Effector memory CD8-positive, alpha-beta T cell (primary cell): ENCODE measurements around the gene DDX47.

Experiments
- ATAC-seq: fragments of 150-1000 bp; cut with Tn5 transposase; replicated peaks from 2 replicates; pipeline ENCODE4 v1.10.0; 2021; ENCODE audit warnings: mild to moderate bottlenecking, moderate library complexity
- DNase-seq, 3 experiments: peaks; one replicate each; pipeline ENCODE4 v3.0.0; 2021
- H3K27ac Mint-ChIP-seq, 2 donors: one replicate each; pipeline ENCODE4 v1.8.0; 2022; ENCODE audit warnings: mild to moderate bottlenecking in 2 of 2, mixed read lengths in 2 of 2, moderate library complexity in 2 of 2
- H3K27me3 Mint-ChIP-seq, 2 donors: one replicate each; pipeline ENCODE4 v1.8.0; 2022; ENCODE audit warnings: mixed read lengths in 2 of 2
- H3K36me3 Mint-ChIP-seq: one replicate; pipeline ENCODE4 v1.8.0; 2022; ENCODE audit warnings: mild to moderate bottlenecking, moderate library complexity, mixed read lengths; ENCODE audit not compliant: insufficient read depth
- H3K4me1 Mint-ChIP-seq, 2 donors: one replicate each; pipeline ENCODE4 v1.8.0; 2022; ENCODE audit warnings: low read depth in 2 of 2, mixed read lengths in 2 of 2
- H3K4me3 Mint-ChIP-seq, 2 donors: one replicate each; pipeline ENCODE4 v1.8.0; 2022; ENCODE audit warnings: mild to moderate bottlenecking in 2 of 2, mixed read lengths in 2 of 2, moderate library complexity in 2 of 2
- H3K9me3 Mint-ChIP-seq, 2 donors: one replicate each; pipeline ENCODE4 v1.8.0; 2022; ENCODE audit warnings: mixed read lengths in 2 of 2
- total RNA-seq, 9 experiments: gene quantifications; one replicate each; lab custom pipeline; 2026; lab: John Stamatoyannopoulos, UW

The DDX47 gene
- 5.4 to 23.5 (median 8.7) reads per million in 9 experiments for total RNA-seq

DNA sequence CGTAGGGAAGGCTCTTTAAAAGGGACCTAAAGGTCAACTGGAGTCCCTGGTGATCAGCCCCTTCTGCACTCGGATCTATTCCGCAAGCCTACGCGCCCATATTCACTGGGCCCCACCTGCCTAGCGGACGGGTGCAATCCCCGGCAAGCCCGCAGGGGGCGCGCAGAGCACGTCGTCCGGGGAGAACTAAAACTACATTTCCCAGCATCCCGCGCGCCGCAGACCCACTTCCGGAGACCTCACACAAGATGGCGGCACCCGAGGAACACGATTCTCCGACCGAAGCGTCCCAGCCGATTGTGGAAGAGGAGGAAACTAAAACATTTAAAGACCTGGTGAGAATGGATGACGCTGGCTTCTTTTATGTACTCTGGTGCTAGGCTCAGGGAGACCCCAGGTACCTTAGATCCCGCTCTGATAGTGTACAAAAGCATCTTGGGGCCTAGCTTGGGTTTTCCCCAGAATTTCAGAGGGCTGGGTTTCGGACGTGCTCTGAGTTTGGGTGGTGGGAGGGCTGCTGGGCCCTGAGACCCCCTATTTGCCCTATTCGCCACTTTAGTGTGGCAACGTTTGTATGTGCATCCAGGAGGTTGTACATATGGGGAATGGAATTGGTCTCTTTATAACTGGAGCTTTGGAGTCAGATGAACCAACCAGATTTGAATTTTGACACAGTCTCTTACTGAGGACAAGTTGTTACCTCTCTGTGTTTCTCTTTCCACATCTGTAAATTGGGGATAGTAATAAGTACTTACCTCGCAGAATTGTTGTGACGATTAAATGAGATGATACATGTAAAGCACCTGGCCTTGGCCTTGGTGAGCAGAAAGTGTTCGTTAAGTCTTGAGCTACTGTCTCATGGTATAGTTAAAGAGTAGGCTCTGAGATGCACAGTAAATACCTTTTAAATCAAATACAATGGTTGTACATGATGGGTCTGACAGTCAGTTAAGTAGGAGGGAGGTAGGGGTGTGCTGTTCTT lies at the start of gene DDX47:
DDX47 (plus strand) TSS at position 227 of the 982 bp plus-strand sequence; CDS start at position 249, 22 bp downstream.
- Mint-ChIP-seq H3K4me1 (peaks cover 41 to 52% of the 10 kb centered on the region in 2 donors), H3K9me3 (no peaks in the 10 kb centered on the region)
- peak; percentile 92 for ATAC-seq

GRCh38 chr12:12764824-12765223 lies 48.3 kb upstream of the DDX47 start:
- Mint-ChIP-seq H3K27ac (no peak overlapping the region), H3K36me3 (no peaks in the 10 kb centered on the region), H3K9me3 (peaks cover 2 to 3% of the 10 kb centered on the region in 2 donors), H3K27me3 (no peaks in the 10 kb centered on the region), H3K4me1 (no peaks in the 10 kb centered on the region), H3K4me3 (no peak overlapping the region)
- DNase-seq = no peak
- ATAC-seq = no peak

More for the DNA sequence above, at the start of gene DDX47:
- peaks cover 16% of the 10 kb centered on the region for H3K36me3 Mint-ChIP-seq
- no peaks in the 10 kb centered on the region for H3K27me3 Mint-ChIP-seq
- H3K27ac Mint-ChIP-seq = peak within 1 kb of the TSS; percentile 99
- H3K4me3 Mint-ChIP-seq = peak within 1 kb of the TSS; percentile 98 to 99
- DNase-seq = peak; percentile 98 to 99 (median 98)

DNA sequence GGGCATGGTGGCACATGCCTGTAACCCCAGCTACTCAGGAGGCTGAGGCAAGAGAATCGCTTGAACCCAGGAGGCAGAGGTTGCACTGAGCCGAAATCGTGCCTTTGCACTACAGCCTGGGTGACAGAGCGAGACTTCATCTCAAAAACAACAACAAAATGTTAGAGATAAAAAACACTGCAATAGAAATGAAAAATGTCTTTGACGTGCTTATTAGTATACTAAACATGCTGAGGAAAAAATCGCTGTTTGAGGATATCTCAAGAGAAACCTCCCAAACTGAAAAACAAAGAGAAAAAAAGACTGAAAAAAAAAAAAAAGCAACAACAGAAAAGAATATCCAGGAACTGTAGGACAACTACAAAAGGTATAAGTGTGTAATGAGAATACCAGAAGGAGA lies 42.9 kb upstream of the DDX47 start:
- Mint-ChIP-seq H3K27ac (no peak overlapping the region), H3K27me3 (no peaks in the 10 kb centered on the region), H3K4me3 (no peak overlapping the region), H3K9me3 (peaks cover 3 to 11% of the 10 kb centered on the region in 2 donors), H3K4me1 (no peaks in the 10 kb centered on the region), H3K36me3 (no peaks in the 10 kb centered on the region)
- no peak for ATAC-seq
- no peak for DNase-seq

- no peak overlapping the region for H3K4me3 Mint-ChIP-seq
- no peaks in the 10 kb centered on the region for H3K4me1 Mint-ChIP-seq
- H3K9me3 Mint-ChIP-seq = peaks cover 2 to 9% of the 10 kb centered on the region in 2 donors
- ATAC-seq (no peak), DNase-seq (no peak)
- H3K36me3 Mint-ChIP-seq = no peaks in the 10 kb centered on the region
- H3K27ac Mint-ChIP-seq = no peak overlapping the region
- no peaks in the 10 kb centered on the region for H3K27me3 Mint-ChIP-seq
Measured at GRCh38 chr12:12774791-12775190, 38.4 kb upstream of the DDX47 start.

DNA sequence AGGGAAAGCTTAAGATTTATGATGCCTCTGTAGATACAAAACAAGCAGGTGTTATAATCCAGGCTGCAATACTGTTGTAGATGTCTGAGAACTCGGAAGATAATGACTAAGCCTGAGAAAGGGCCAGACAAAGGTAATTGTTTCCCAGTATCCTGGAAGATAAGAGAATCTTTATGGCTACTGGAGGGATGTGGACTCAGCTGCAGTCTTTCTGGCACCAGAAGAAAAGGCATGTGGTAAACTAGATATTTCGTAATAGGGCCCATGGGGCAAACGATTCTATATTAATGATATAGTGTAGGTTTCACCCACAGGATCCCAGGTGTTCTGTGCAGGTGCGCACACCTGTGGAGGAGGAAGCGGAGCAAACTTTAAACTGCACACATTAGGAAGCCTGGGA lies 36.9 kb upstream of the DDX47 start:
- Mint-ChIP-seq H3K27me3 (no peaks in the 10 kb centered on the region), H3K36me3 (no peaks in the 10 kb centered on the region), H3K9me3 (no peaks in the 10 kb centered on the region), H3K4me3 (no peak overlapping the region), H3K27ac (no peak overlapping the region), H3K4me1 (no peaks in the 10 kb centered on the region)
- DNase-seq (no peak), ATAC-seq (no peak)

- Mint-ChIP-seq H3K27ac (no peak overlapping the region), H3K4me1 (no peaks in the 10 kb centered on the region), H3K9me3 (no peaks in the 10 kb centered on the region), H3K27me3 (no peaks in the 10 kb centered on the region), H3K4me3 (no peak overlapping the region), H3K36me3 (no peaks in the 10 kb centered on the region)
- ATAC-seq (no peak), DNase-seq (no peak)
Measured at GRCh38 chr12:12777092-12777491, 36.1 kb upstream of the DDX47 start.

- H3K27me3 Mint-ChIP-seq = no peaks in the 10 kb centered on the region
- H3K4me3 Mint-ChIP-seq = no peak overlapping the region
- no peak overlapping the region for H3K27ac Mint-ChIP-seq
- no peaks in the 10 kb centered on the region for H3K9me3 Mint-ChIP-seq
- no peaks in the 10 kb centered on the region for H3K4me1 Mint-ChIP-seq
- no peaks in the 10 kb centered on the region for H3K36me3 Mint-ChIP-seq
- ATAC-seq = no peak
- DNase-seq = no peak
Measured at GRCh38 chr12:12779007-12779406, 34.1 kb upstream of the DDX47 start.

DNA sequence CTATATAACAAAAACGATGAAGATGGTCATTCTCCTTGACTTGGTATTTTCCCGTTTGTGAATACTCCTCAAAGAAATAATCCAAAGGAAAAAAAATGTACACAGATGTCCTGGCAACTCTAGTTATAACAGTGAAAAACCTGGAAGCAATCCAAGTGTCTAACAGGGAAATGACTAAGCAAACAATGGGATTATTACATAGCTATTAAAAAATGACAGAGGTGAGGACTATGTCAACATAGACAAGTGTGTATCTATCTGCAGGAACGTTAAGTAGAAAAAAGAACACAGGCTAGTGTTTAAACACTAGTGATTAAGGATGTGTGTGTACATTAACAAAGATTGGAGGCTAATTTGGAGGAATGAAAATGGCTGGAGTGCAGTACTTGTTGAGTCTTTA lies 33.6 kb upstream of the DDX47 start:
- DNase-seq = no peak
- Mint-ChIP-seq H3K9me3 (no peaks in the 10 kb centered on the region), H3K4me3 (no peak overlapping the region), H3K36me3 (no peaks in the 10 kb centered on the region), H3K27me3 (no peaks in the 10 kb centered on the region), H3K27ac (no peak overlapping the region), H3K4me1 (no peaks in the 10 kb centered on the region)
- ATAC-seq = no peak

GRCh38 chr12:12784116-12784515 lies 29.0 kb upstream of the DDX47 start:
- DNase-seq (no peak), ATAC-seq (no peak)
- Mint-ChIP-seq H3K4me1 (peaks cover 7 to 11% of the 10 kb centered on the region in 2 donors), H3K4me3 (no peak overlapping the region), H3K36me3 (peaks cover 8% of the 10 kb centered on the region), H3K27ac (no peak overlapping the region), H3K9me3 (no peaks in the 10 kb centered on the region), H3K27me3 (no peaks in the 10 kb centered on the region)

GRCh38 chr12:12784911-12785814 lies 28.0 kb upstream of the DDX47 start, which contains the start of gene APOLD1:
APOLD1 (plus strand) TSS chr12:12785659; CDS start chr12:12785692, 33 bp downstream.
- Mint-ChIP-seq H3K4me3 (peak within 1 kb of the TSS; percentile 85), H3K4me1 (peaks cover 7 to 11% of the 10 kb centered on the region in 2 donors), H3K36me3 (peaks cover 8% of the 10 kb centered on the region), H3K27me3 (no peaks in the 10 kb centered on the region), H3K9me3 (no peaks in the 10 kb centered on the region), H3K27ac (peak within 1 kb of the TSS in 1 of 2 donors; percentile 72)
- no peak for ATAC-seq
- no peak for DNase-seq

- no peak for DNase-seq
- Mint-ChIP-seq H3K4me3 (peak overlapping the region; percentile 85), H3K4me1 (peaks cover 7 to 11% of the 10 kb centered on the region in 2 donors), H3K27me3 (no peaks in the 10 kb centered on the region), H3K36me3 (peaks cover 8% of the 10 kb centered on the region), H3K27ac (peak overlapping the region in 1 of 2 donors; percentile 72), H3K9me3 (no peaks in the 10 kb centered on the region)
- ATAC-seq = peak; percentile 23
Measured at GRCh38 chr12:12786351-12786705, 26.8 kb upstream of the DDX47 start.

DNA sequence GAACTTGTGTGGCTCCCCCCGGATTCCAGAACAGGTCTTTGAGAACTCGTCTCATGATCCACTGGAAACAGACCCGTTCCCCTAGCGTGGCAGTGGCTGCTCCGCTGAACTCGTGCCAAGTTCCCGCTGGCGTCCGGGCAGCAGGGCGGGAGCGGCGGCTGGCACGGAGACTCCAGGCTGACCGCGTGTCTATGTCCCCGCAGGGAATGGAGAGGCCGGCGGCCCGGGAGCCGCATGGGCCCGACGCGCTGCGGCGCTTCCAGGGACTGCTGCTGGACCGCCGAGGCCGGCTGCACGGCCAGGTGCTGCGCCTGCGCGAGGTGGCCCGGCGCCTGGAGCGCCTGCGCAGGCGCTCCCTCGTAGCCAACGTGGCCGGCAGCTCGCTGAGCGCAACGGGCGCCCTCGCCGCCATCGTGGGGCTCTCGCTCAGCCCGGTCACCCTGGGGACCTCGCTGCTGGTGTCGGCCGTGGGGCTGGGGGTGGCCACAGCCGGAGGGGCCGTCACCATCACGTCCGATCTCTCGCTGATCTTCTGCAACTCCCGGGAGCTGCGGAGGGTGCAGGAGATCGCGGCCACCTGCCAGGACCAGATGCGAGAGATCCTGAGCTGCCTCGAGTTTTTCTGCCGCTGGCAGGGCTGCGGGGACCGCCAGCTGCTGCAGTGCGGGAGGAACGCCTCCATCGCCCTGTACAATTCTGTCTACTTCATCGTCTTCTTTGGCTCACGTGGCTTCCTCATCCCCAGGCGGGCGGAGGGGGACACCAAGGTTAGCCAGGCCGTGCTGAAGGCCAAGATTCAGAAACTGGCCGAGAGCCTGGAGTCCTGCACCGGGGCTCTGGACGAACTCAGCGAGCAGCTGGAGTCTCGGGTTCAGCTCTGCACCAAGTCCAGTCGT lies 26.2 kb upstream of the DDX47 start:
- Mint-ChIP-seq H3K27me3 (no peaks in the 10 kb centered on the region), H3K4me1 (peaks cover 7 to 11% of the 10 kb centered on the region in 2 donors), H3K4me3 (peak overlapping the region; percentile 85), H3K27ac (peak overlapping the region; percentile 72 to 86), H3K36me3 (peaks cover 8% of the 10 kb centered on the region), H3K9me3 (no peaks in the 10 kb centered on the region)
- DNase-seq (peak; percentile 52 to 61 (median 55)), ATAC-seq (peak; percentile 89)
